Large intestine (tissue), 12 donors: ENCODE measurements around the gene C13orf42. TPM values are rescaled to one million over a fixed set of nuclear protein-coding genes. Genes with fewer than 3 reads are reported as not detected.

Experiments
- DNase-seq, 2 donors: peaks; one replicate each; pipeline versions ENCODE4 v3.0.0 to v3.0.0-alpha.2; 2013
- H3K27ac ChIP-seq: one replicate; pipeline ENCODE4 v1.5.1; 2013; ENCODE audit warnings: low read length
- H3K27me3 ChIP-seq: 2 replicates; pipeline ENCODE4 v1.6.1; 2013; ENCODE audit warnings: low read length; ENCODE audit not compliant: control insufficient read depth, insufficient read depth
- H3K36me3 ChIP-seq: 2 replicates; pipeline ENCODE4 v1.6.1; 2013; ENCODE audit warnings: low read length; ENCODE audit not compliant: control insufficient read depth, insufficient read depth
- H3K4me1 ChIP-seq: one replicate; pipeline ENCODE4 v1.6.1; 2013; ENCODE audit warnings: low read length; ENCODE audit not compliant: control insufficient read depth, insufficient read depth
- H3K4me3 ChIP-seq: one replicate; pipeline ENCODE4 v1.5.1; 2013; ENCODE audit warnings: low read length
- H3K9me3 ChIP-seq: one replicate; pipeline ENCODE4 v1.6.1; 2013; ENCODE audit warnings: mild to moderate bottlenecking, low read depth, low read length, moderate library complexity; ENCODE audit not compliant: control insufficient read depth
- WGBS: methylation state at CpG from one replicate; pipeline ENCODE4 v1.1.5; 2013; ENCODE audit warnings: low lambda C conversion rate; ENCODE audit not compliant: insufficient coverage; 5-methylcytosine and 5-hydroxymethylcytosine counted together
- long read RNA-seq, 11 donors: transcript quantifications; one replicate each; lab custom pipeline, GENCODE V29; 2026
- polyA plus RNA-seq: library from polyadenylated mRNA; unstranded; fragments of 120-200 nt; gene quantifications from one replicate; pipeline ENCODE4 v1.2.1, GENCODE V29; 2013

C13orf42 gene
- polyA plus RNA-seq: not detected
- long read RNA-seq, donor 1: 0 reads
- long read RNA-seq, donor 2: 0 reads
- long read RNA-seq, donor 3: 0 reads
- long read RNA-seq, donor 4: 0 reads
- long read RNA-seq, donor 5: 0 reads
- long read RNA-seq, donor 6: 0 reads
- long read RNA-seq, donor 7: 0 reads
- long read RNA-seq, donor 8: 0 reads
- long read RNA-seq, donor 9: 0 reads
- long read RNA-seq, donor 10: 0 reads
- long read RNA-seq, donor 11: 0 reads

- DNase-seq: no peak
- WGBS: no CpG with 5 or more reads among the region's 9 CpGs
These were observed at the start of gene C13orf42 for GRCh38 chr13:51111174-51111573. Gene C13orf42, minus strand, starts transcription at chr13:51111274. Its CDS starts 65 bp downstream, at chr13:51111209.

DNA sequence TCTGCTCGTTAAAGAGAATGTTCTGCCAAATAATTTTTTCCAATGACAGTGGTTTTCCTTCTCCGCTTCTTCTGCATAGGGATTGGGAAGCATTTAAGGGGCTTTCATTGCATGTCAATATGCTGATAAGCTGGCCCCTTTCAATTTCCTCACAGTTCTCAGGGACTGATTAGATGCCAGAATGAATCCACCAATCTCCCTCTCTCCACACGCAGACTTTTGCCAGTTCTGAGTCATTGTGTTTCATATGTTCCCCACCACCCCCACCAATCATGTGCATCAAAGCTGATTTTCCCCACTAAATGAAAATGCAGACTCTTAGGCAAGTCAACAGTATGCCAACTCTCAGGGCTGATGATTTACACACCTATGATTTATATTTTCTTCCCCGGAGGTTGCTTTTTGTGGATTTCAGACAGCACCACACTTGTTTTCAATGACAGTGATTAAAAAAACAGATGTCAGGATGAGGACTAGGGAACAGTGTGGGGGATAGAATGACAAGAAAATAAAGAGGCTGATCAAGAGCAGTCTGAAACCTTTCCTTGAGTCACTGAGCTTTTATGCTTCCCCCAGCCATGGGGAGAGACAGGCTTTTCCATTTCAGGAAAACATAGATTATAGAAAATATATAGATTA is 47.9 kb upstream of the C13orf42 start:
- Histone ChIP-seq H3K9me3 (no peaks in the 10 kb centered on the region), H3K27me3 (no peaks in the 10 kb centered on the region), H3K4me1 (no peaks in the 10 kb centered on the region), H3K36me3 (no peaks in the 10 kb centered on the region), H3K27ac (no peak overlapping the region), H3K4me3 (no peak overlapping the region)
- 71% methylated on average over 1 of the region's 4 CpGs for WGBS
- DNase-seq: no peak

More at GRCh38 chr13:51111174-51111573, at the start of gene C13orf42:
- Histone ChIP-seq H3K27me3 (no peaks in the 10 kb centered on the region), H3K9me3 (no peaks in the 10 kb centered on the region), H3K36me3 (no peaks in the 10 kb centered on the region), H3K4me1 (no peaks in the 10 kb centered on the region), H3K27ac (no peak within 1 kb of the TSS), H3K4me3 (no peak within 1 kb of the TSS)

GRCh38 chr13:51158365-51158764 is 47.3 kb upstream of the C13orf42 start:
- no peak overlapping the region for H3K4me3 ChIP-seq
- H3K27ac ChIP-seq: no peak overlapping the region
- DNase-seq: no peak
- no peaks in the 10 kb centered on the region for H3K9me3 ChIP-seq
- H3K27me3 ChIP-seq: no peaks in the 10 kb centered on the region
- no peaks in the 10 kb centered on the region for H3K36me3 ChIP-seq
- H3K4me1 ChIP-seq: no peaks in the 10 kb centered on the region
- no CpG with 5 or more reads among the region's 4 CpGs for WGBS

- H3K27ac ChIP-seq: no peak overlapping the region
- no CpG with 5 or more reads among the region's 3 CpGs for WGBS
- H3K4me3 ChIP-seq: no peak overlapping the region
- no peaks in the 10 kb centered on the region for H3K36me3 ChIP-seq
- no peaks in the 10 kb centered on the region for H3K4me1 ChIP-seq
- no peaks in the 10 kb centered on the region for H3K27me3 ChIP-seq
- H3K9me3 ChIP-seq: no peaks in the 10 kb centered on the region
- DNase-seq: no peak
These were observed 45.6 kb upstream of the C13orf42 start for GRCh38 chr13:51156648-51157047.

DNA sequence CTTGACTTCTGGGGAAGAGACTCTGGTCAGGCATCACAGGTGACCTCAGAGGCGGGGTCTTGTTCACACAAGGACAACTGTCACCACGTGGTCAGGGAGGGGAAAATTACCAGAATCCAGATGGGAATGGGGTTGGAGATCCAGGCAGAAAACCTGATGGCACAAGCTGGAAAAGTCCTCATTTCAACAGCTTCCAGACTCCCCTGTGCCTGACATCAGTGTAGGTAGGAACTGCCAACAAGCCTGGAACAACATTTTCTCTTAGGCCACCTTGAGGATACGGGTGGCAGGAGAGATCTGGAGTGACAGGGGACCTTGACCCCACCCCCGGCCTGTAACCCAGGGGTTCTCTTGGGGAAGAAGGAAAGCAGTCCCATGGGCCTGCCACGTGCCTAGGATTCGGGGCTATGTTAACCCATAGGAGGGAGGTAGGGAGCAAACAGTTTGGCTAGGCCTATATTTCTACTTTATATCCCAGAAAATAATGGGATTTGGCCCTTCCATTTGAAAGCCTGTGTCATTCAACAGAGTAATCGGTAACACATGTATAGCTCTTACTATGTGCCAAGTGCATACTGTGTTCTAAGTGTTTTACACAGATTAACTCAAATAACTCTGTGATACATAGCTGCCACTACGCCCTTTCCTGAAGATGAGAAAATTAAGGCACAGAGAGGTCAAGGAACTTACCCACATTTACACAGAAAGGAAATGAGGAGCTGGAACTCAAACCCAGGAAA is 44.9 kb upstream of the C13orf42 start:
- no peak for DNase-seq
- Histone ChIP-seq H3K27ac (no peak overlapping the region), H3K27me3 (no peaks in the 10 kb centered on the region), H3K4me1 (no peaks in the 10 kb centered on the region), H3K4me3 (no peak overlapping the region), H3K9me3 (no peaks in the 10 kb centered on the region), H3K36me3 (no peaks in the 10 kb centered on the region)
- no CpG with 5 or more reads among the region's 8 CpGs for WGBS

- no peaks in the 10 kb centered on the region for H3K27me3 ChIP-seq
- no peak overlapping the region for H3K27ac ChIP-seq
- H3K36me3 ChIP-seq: no peaks in the 10 kb centered on the region
- H3K4me3 ChIP-seq: no peak overlapping the region
- DNase-seq: no peak
- WGBS: no CpG with 5 or more reads among the region's 1 CpG
- no peaks in the 10 kb centered on the region for H3K4me1 ChIP-seq
- no peaks in the 10 kb centered on the region for H3K9me3 ChIP-seq
These were observed 44.1 kb upstream of the C13orf42 start for GRCh38 chr13:51155161-51155560.

DNA sequence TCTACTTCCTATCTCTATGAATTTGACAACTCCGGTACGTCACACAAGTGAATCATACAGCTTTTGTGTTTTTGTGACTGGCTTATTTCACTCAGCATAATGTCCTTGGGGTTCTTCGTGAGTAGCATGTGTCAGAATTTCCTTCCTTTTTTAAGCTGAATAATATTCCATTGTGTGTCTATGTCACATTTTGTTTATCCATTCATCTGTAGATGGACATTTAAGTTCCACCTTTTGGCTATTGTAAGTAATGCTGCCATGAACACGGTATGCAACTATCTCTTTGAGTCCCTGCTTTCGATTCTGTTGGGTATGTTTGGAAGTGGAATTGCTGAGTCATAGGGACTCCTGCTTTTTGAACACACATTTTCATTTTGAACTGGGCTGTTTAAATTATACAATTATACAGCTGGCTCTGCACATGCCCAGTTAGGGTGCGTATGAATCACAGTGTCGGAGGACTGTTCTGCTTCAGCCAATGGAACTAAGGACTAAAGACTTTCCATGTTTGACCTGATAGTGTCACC is 43.0 kb upstream of the C13orf42 start:
- Histone ChIP-seq H3K27ac (no peak overlapping the region), H3K36me3 (no peaks in the 10 kb centered on the region), H3K9me3 (no peaks in the 10 kb centered on the region), H3K27me3 (no peaks in the 10 kb centered on the region), H3K4me3 (no peak overlapping the region), H3K4me1 (no peaks in the 10 kb centered on the region)
- no peak for DNase-seq
- WGBS: 97% methylated on average over 3 of the region's 7 CpGs

- Histone ChIP-seq H3K9me3 (no peaks in the 10 kb centered on the region), H3K4me3 (no peak overlapping the region), H3K27ac (no peak overlapping the region), H3K4me1 (no peaks in the 10 kb centered on the region), H3K27me3 (peaks cover 2% of the 10 kb centered on the region), H3K36me3 (no peaks in the 10 kb centered on the region)
- no peak for DNase-seq
- no CpG with 5 or more reads among the region's 8 CpGs for WGBS
These were observed 42.5 kb upstream of the C13orf42 start for GRCh38 chr13:51153527-51153926.

- peaks cover 2% of the 10 kb centered on the region for H3K27me3 ChIP-seq
- H3K9me3 ChIP-seq: no peaks in the 10 kb centered on the region
- H3K36me3 ChIP-seq: no peaks in the 10 kb centered on the region
- no peak overlapping the region for H3K27ac ChIP-seq
- no peaks in the 10 kb centered on the region for H3K4me1 ChIP-seq
- no peak overlapping the region for H3K4me3 ChIP-seq
- WGBS: no CpG with 5 or more reads among the region's 5 CpGs
- DNase-seq: no peak
These were observed 41.6 kb upstream of the C13orf42 start for GRCh38 chr13:51152701-51153100.

DNA sequence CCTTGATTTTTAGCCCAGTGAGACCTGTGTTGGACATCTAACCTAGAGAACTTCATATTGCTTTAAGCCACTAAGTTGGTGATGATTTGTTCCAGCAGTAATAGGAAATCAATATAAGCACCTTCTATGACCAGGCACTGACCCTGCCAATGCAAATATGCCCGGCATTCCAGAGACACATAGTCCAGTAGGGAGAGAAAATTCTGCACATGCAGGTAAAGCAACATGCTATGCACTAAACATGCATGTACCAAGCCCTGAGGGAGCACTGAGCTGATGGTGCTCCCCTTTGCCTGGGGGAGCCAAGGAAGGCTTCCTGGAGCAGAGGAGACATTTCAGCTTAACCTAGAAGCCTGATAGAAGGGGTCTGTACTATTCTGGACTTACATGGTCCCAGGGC is 40.4 kb upstream of the C13orf42 start:
- Histone ChIP-seq H3K4me1 (no peaks in the 10 kb centered on the region), H3K4me3 (no peak overlapping the region), H3K36me3 (no peaks in the 10 kb centered on the region), H3K27me3 (peaks cover 2% of the 10 kb centered on the region), H3K27ac (no peak overlapping the region), H3K9me3 (no peaks in the 10 kb centered on the region)
- no CpG with 5 or more reads among the region's 1 CpG for WGBS
- no peak for DNase-seq
